T-helper 17 cell (primary cell): Measurements from ENCODE around the gene RTN4. TPM values are rescaled to one million over a fixed set of nuclear protein-coding genes. Genes with fewer than 3 reads are reported as not detected.
A peak's percentile ranks its signal among the peaks of the same experiment; 100 is the strongest.

ENCODE experiments used
- ATAC-seq: fragments of 150-1000 bp; cut with Tn5 transposase; 2 replicates; pipeline ENCODE4 v1.10.0; 2021; ENCODE audit warnings: mild to moderate bottlenecking, moderate library complexity
- DNase-seq, 3 donors: peaks; one replicate each; pipeline versions ENCODE4 v3.0.0 to v3.0.0-alpha.2; 2020 to 2021
- H3K9me3 ChIP-seq: one replicate; pipeline ENCODE4 v1.7.0; 2013; ENCODE audit warnings: low read length, mild to moderate bottlenecking; ENCODE audit not compliant: control insufficient read depth, poor library complexity, severe bottlenecking
- H3K27ac Mint-ChIP-seq: one replicate; pipeline ENCODE4 v1.8.0; 2022; ENCODE audit warnings: mild to moderate bottlenecking, moderate library complexity, mixed read lengths
- H3K27me3 Mint-ChIP-seq: one replicate; pipeline ENCODE4 v1.8.0; 2022; ENCODE audit warnings: mixed read lengths
- H3K36me3 Mint-ChIP-seq: one replicate; pipeline ENCODE4 v1.8.0; 2022; ENCODE audit warnings: low read depth, mixed read lengths
- H3K4me1 Mint-ChIP-seq: one replicate; pipeline ENCODE4 v1.8.0; 2022; ENCODE audit warnings: mild to moderate bottlenecking, mixed read lengths
- H3K4me3 Mint-ChIP-seq: one replicate; pipeline ENCODE4 v1.8.0; 2022; ENCODE audit warnings: mild to moderate bottlenecking, moderate library complexity, mixed read lengths
- total RNA-seq, 4 donors: library from RNA in 2 of 4; stranded (reverse) in 2 of 4; gene quantifications; one replicate each; pipeline ENCODE4 v1.2.3 and lab custom pipeline; 2022 to 2026

RTN4 gene
- total RNA-seq, 2 donors from 2014 or later = 92.7 to 114 TPM

- no peak for ATAC-seq
These were observed 11.8 kb downstream of the RTN4 start for GRCh38 chr2:55038428-55038827.

GRCh38 chr2:55035716-55036115 is 14.5 kb downstream of the RTN4 start:
- DNase-seq (no peak), ATAC-seq (no peak)
- Mint-ChIP-seq H3K4me3 (no peak overlapping the region), H3K4me1 (peaks cover 16% of the 10 kb centered on the region), H3K27ac (no peak overlapping the region), H3K27me3 (no peaks in the 10 kb centered on the region), H3K36me3 (no peaks in the 10 kb centered on the region)
- no peaks in the 10 kb centered on the region for H3K9me3 ChIP-seq

More at GRCh38 chr2:55038428-55038827, 11.8 kb downstream of the RTN4 start:
- Mint-ChIP-seq H3K36me3 (no peaks in the 10 kb centered on the region), H3K4me1 (peaks cover 11% of the 10 kb centered on the region), H3K4me3 (no peak overlapping the region), H3K27me3 (no peaks in the 10 kb centered on the region), H3K27ac (no peak overlapping the region)
- no peak for DNase-seq
- H3K9me3 ChIP-seq = no peaks in the 10 kb centered on the region

DNA sequence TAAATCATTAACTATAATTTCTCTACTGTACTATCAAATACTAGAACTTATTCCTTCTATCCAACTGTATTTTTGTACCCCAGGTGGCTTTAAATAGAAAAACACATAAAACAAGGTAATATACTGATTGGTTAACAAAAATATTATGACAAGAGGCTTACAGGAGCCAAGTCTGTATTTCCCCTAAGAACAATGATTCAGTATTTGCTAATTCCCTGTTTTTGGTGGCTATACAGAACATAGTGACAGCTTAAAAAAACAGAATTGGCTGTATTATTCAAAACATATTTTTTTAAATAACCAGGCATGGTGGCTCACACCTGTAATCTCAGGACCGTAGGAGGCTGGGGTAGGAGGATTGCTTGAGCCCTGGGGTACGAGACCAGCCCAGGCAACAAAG is 16.3 kb downstream of the RTN4 start:
- Mint-ChIP-seq H3K36me3 (no peaks in the 10 kb centered on the region), H3K4me1 (peaks cover 16% of the 10 kb centered on the region), H3K27me3 (no peaks in the 10 kb centered on the region), H3K27ac (peak overlapping the region; percentile 27), H3K4me3 (no peak overlapping the region)
- DNase-seq (no peak), ATAC-seq (no peak)
- no peaks in the 10 kb centered on the region for H3K9me3 ChIP-seq

- H3K4me1 Mint-ChIP-seq = peaks cover 18% of the 10 kb centered on the region
- ATAC-seq = peak; percentile 67
- no peaks in the 10 kb centered on the region for H3K27me3 Mint-ChIP-seq
- no peak overlapping the region for H3K4me3 Mint-ChIP-seq
- no peaks in the 10 kb centered on the region for H3K9me3 ChIP-seq
- no peak for DNase-seq
- peak overlapping the region; percentile 39 for H3K27ac Mint-ChIP-seq
- no peaks in the 10 kb centered on the region for H3K36me3 Mint-ChIP-seq
These were observed 17.0 kb downstream of the RTN4 start for GRCh38 chr2:55033076-55033742.

- no peaks in the 10 kb centered on the region for H3K36me3 Mint-ChIP-seq
- H3K4me3 Mint-ChIP-seq = peak overlapping the region; percentile 12
- ATAC-seq (no peak), DNase-seq (no peak)
- no peaks in the 10 kb centered on the region for H3K9me3 ChIP-seq
- H3K27me3 Mint-ChIP-seq = no peaks in the 10 kb centered on the region
- H3K4me1 Mint-ChIP-seq = peaks cover 12% of the 10 kb centered on the region
- H3K27ac Mint-ChIP-seq = no peak overlapping the region
These were observed 18.7 kb downstream of the RTN4 start for GRCh38 chr2:55031505-55031904.

- no peaks in the 10 kb centered on the region for H3K9me3 ChIP-seq
- DNase-seq (no peak), ATAC-seq (no peak)
- peaks cover 12% of the 10 kb centered on the region for H3K4me1 Mint-ChIP-seq
- no peak overlapping the region for H3K4me3 Mint-ChIP-seq
- no peak overlapping the region for H3K27ac Mint-ChIP-seq
- no peaks in the 10 kb centered on the region for H3K27me3 Mint-ChIP-seq
- no peaks in the 10 kb centered on the region for H3K36me3 Mint-ChIP-seq
These were observed 19.5 kb downstream of the RTN4 start for GRCh38 chr2:55030766-55031165.

DNA sequence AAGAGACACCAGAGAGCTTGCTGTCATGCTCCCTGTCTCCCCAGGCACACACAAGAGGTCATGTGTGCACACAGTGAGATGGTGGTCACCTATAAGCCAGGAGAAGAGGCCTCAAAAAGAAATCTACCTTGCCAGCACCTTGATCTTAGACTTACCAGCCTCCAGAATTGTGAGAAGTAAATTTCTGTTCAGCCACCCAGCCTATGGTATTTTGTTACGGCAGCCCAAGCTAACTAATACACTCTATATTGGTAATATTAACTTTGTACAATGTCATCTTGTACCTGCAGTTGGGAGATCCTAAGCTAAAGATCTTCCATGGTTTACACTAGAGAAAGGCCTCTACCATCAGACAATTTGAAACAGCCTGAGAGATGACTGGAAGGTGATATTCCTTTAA is 21.2 kb downstream of the RTN4 start:
- Mint-ChIP-seq H3K4me1 (peaks cover 12% of the 10 kb centered on the region), H3K27me3 (no peaks in the 10 kb centered on the region), H3K36me3 (no peaks in the 10 kb centered on the region), H3K4me3 (no peak overlapping the region), H3K27ac (no peak overlapping the region)
- ATAC-seq (no peak), DNase-seq (no peak)
- no peaks in the 10 kb centered on the region for H3K9me3 ChIP-seq

- DNase-seq (no peak), ATAC-seq (no peak)
- Mint-ChIP-seq H3K36me3 (no peaks in the 10 kb centered on the region), H3K4me3 (no peak overlapping the region), H3K4me1 (peaks cover 12% of the 10 kb centered on the region), H3K27ac (no peak overlapping the region), H3K27me3 (no peaks in the 10 kb centered on the region)
- H3K9me3 ChIP-seq = no peaks in the 10 kb centered on the region
These were observed 23.0 kb downstream of the RTN4 start for GRCh38 chr2:55027226-55027625.

- no peaks in the 10 kb centered on the region for H3K9me3 ChIP-seq
- DNase-seq = no peak
- no peak for ATAC-seq
- Mint-ChIP-seq H3K27ac (no peak overlapping the region), H3K27me3 (no peaks in the 10 kb centered on the region), H3K4me3 (no peak overlapping the region), H3K4me1 (peaks cover 6% of the 10 kb centered on the region), H3K36me3 (no peaks in the 10 kb centered on the region)
These were observed 24.0 kb downstream of the RTN4 start for GRCh38 chr2:55026202-55026601.

GRCh38 chr2:55025627-55026026 is 24.6 kb downstream of the RTN4 start:
- peaks cover 4% of the 10 kb centered on the region for H3K4me1 Mint-ChIP-seq
- ATAC-seq (no peak), DNase-seq (no peak)
- H3K4me3 Mint-ChIP-seq = no peak overlapping the region
- no peaks in the 10 kb centered on the region for H3K36me3 Mint-ChIP-seq
- no peak overlapping the region for H3K27ac Mint-ChIP-seq
- H3K27me3 Mint-ChIP-seq = no peaks in the 10 kb centered on the region
- no peaks in the 10 kb centered on the region for H3K9me3 ChIP-seq

GRCh38 chr2:55025082-55025481 is 25.2 kb downstream of the RTN4 start:
- H3K9me3 ChIP-seq = no peaks in the 10 kb centered on the region
- no peak overlapping the region for H3K4me3 Mint-ChIP-seq
- no peaks in the 10 kb centered on the region for H3K27me3 Mint-ChIP-seq
- ATAC-seq = no peak
- H3K4me1 Mint-ChIP-seq = peaks cover 4% of the 10 kb centered on the region
- H3K36me3 Mint-ChIP-seq = no peaks in the 10 kb centered on the region
- DNase-seq = no peak
- no peak overlapping the region for H3K27ac Mint-ChIP-seq

- Mint-ChIP-seq H3K4me3 (no peak overlapping the region), H3K27me3 (no peaks in the 10 kb centered on the region), H3K27ac (no peak overlapping the region), H3K4me1 (peaks cover 5% of the 10 kb centered on the region), H3K36me3 (no peaks in the 10 kb centered on the region)
- ATAC-seq (no peak), DNase-seq (no peak)
- no peaks in the 10 kb centered on the region for H3K9me3 ChIP-seq
These were observed 27.8 kb downstream of the RTN4 start for GRCh38 chr2:55022476-55022875.

DNA sequence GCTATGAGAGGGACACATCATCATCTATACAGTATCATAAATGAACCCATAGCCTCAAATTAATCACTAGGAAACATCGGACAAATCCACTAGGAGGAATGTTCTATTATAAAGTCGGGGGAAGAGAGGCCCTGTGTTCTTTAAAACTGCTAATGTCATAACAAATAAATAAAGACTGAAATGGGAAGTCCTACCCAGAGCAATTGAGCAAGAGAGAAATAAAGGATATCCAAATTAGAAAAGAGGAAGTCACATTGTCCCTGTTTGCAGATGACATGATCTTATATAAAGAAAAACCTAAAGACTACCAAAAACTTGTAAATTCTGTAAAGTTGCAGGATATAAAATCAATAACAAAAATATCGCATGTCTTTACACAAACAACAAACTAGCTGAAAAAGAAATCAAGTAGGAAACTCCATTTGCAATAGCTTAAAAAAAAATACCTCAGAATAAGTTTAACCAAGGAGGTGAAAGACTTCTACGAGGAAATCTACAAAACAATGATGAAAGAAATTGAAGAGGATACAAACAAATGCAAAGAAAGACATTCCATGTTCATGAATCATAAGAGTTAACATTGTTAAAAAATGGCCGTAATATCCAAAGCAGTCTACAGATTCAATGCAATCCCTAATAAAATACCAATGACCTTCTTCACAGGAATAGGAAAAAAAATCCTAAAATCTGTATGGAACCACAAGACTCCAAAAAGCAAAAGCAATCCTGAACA is 30.6 kb downstream of the RTN4 start:
- DNase-seq (no peak), ATAC-seq (no peak)
- Mint-ChIP-seq H3K27me3 (no peaks in the 10 kb centered on the region), H3K4me3 (no peak overlapping the region), H3K4me1 (peaks cover 9% of the 10 kb centered on the region), H3K36me3 (peaks cover 2% of the 10 kb centered on the region), H3K27ac (no peak overlapping the region)
- no peaks in the 10 kb centered on the region for H3K9me3 ChIP-seq

GRCh38 chr2:55018619-55019018 is 31.6 kb downstream of the RTN4 start:
- Mint-ChIP-seq H3K4me3 (no peak overlapping the region), H3K27ac (no peak overlapping the region), H3K4me1 (peaks cover 9% of the 10 kb centered on the region), H3K36me3 (peaks cover 2% of the 10 kb centered on the region), H3K27me3 (no peaks in the 10 kb centered on the region)
- DNase-seq = no peak
- H3K9me3 ChIP-seq = no peaks in the 10 kb centered on the region
- no peak for ATAC-seq
